MM.1S (cell line): ENCODE measurements around the gene LEP.

ENCODE experiments used
- EZH2 ChIP-seq: fragments of 300-600 bp; sonication (generic); optimal IDR thresholded peaks from 2 replicates; pipeline ENCODE3; 2017; ENCODE audit warnings: low read depth, mild to moderate bottlenecking, antibody characterized with exemption, low read length, mixed read lengths
- EZH2phosphoT487 ChIP-seq: fragments of 300-600 bp; sonication (generic); IDR thresholded peaks from 2 replicates; pipeline ENCODE4 v1.6.1; 2018; ENCODE audit warnings: antibody characterized with exemption, low read length
- TF ChIP-seq, protein P1 (sequence below): fragments of 300-600 bp; sonication (generic); IDR thresholded peaks from 2 replicates; pipeline ENCODE4 v1.5.1; 2016; ENCODE audit warnings: antibody characterized with exemption, low read length, mixed read lengths

DNA sequence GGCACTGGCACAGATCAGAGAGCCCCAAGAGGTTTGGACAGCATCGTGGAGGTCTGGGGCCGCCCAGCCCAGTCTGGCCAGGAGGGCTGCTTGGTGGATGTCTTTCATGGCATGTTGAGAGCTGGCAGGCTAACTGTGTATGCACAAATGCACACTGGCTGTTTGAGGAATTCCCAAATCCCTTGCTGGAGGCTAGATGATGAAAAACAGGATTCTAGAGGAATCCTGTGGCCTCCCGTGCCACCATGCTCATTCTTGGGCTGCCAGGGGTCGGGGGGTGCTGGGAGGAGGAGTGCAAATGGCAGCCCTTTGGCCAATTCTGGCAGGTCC, 26.5 kb downstream of the LEP start:
- TF ChIP-seq EZH2 (no peak), EZH2phosphoT487 (no peak)
- TF ChIP-seq, protein P1, sequence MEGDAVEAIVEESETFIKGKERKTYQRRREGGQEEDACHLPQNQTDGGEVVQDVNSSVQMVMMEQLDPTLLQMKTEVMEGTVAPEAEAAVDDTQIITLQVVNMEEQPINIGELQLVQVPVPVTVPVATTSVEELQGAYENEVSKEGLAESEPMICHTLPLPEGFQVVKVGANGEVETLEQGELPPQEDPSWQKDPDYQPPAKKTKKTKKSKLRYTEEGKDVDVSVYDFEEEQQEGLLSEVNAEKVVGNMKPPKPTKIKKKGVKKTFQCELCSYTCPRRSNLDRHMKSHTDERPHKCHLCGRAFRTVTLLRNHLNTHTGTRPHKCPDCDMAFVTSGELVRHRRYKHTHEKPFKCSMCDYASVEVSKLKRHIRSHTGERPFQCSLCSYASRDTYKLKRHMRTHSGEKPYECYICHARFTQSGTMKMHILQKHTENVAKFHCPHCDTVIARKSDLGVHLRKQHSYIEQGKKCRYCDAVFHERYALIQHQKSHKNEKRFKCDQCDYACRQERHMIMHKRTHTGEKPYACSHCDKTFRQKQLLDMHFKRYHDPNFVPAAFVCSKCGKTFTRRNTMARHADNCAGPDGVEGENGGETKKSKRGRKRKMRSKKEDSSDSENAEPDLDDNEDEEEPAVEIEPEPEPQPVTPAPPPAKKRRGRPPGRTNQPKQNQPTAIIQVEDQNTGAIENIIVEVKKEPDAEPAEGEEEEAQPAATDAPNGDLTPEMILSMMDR: no peak
